Astrocyte (in vitro differentiated cells and primary cell): ENCODE results near the gene GRB10.

ENCODE experiments used
- EZH2 ChIP-seq: IDR thresholded peaks from 2 replicates; pipeline ENCODE4 v1.6.1; 2012; ENCODE audit warnings: mild to moderate bottlenecking, low read length, inconsistent platforms; ENCODE audit not compliant: insufficient read depth
- TF ChIP-seq, protein P1 (sequence below): IDR thresholded peaks from 2 replicates; pipeline ENCODE4 v1.5.1; 2011; ENCODE audit warnings: low read depth, mild to moderate bottlenecking, inconsistent platforms, low read length, moderate library complexity; ENCODE audit not compliant: insufficient read depth

DNA sequence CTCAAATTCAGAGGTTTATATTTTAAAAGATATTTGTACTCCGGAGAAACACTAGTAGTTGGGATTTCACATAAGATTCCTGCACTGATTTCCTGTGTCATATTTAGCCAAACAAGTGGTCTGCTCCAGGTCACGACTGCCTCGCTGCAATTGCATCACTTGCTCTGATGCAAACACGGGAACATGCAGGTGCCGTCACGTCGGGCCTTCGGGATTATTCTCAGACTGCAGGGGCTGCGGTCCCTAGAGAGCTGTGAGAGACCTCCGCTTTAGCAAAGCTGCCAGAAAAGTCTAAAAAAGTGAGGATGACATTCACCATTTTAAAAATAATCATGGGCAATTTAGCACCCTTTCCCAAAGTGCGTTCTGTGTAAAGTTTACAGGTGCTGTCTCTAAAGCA lies 124.0 kb downstream of the GRB10 start:
- TF ChIP-seq, protein P1, sequence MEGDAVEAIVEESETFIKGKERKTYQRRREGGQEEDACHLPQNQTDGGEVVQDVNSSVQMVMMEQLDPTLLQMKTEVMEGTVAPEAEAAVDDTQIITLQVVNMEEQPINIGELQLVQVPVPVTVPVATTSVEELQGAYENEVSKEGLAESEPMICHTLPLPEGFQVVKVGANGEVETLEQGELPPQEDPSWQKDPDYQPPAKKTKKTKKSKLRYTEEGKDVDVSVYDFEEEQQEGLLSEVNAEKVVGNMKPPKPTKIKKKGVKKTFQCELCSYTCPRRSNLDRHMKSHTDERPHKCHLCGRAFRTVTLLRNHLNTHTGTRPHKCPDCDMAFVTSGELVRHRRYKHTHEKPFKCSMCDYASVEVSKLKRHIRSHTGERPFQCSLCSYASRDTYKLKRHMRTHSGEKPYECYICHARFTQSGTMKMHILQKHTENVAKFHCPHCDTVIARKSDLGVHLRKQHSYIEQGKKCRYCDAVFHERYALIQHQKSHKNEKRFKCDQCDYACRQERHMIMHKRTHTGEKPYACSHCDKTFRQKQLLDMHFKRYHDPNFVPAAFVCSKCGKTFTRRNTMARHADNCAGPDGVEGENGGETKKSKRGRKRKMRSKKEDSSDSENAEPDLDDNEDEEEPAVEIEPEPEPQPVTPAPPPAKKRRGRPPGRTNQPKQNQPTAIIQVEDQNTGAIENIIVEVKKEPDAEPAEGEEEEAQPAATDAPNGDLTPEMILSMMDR = no peak
- TF ChIP-seq EZH2 = no peak
